ENCODE results near the gene ASB18.

DNA sequence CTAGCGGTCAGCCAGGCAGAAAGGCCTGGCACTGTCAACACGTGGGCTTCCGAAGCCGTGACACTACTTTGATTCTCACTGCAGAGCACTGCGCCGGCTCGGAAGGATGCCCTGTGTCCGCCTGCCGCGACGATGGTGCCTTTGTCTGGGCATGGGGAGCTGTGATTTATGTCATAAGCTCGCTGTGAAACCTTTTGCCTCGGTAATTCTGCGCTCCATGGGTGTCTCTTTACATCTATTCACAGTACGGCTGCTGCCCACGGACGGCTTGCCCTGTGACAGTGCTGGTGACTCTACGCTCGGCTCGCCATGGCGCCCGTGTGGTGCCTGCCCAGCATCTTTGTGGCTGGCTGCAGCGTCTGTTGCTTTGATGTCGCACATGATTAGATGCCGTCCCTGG lies 52.9 kb downstream of the ASB18 start:
- TF ChIP-seq, protein P1, sequence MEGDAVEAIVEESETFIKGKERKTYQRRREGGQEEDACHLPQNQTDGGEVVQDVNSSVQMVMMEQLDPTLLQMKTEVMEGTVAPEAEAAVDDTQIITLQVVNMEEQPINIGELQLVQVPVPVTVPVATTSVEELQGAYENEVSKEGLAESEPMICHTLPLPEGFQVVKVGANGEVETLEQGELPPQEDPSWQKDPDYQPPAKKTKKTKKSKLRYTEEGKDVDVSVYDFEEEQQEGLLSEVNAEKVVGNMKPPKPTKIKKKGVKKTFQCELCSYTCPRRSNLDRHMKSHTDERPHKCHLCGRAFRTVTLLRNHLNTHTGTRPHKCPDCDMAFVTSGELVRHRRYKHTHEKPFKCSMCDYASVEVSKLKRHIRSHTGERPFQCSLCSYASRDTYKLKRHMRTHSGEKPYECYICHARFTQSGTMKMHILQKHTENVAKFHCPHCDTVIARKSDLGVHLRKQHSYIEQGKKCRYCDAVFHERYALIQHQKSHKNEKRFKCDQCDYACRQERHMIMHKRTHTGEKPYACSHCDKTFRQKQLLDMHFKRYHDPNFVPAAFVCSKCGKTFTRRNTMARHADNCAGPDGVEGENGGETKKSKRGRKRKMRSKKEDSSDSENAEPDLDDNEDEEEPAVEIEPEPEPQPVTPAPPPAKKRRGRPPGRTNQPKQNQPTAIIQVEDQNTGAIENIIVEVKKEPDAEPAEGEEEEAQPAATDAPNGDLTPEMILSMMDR (IDR thresholded peaks at IDR 0.05 in 8 of 11, conservative IDR thresholded peaks at IDR 0.05 in 3 of 11), result no peak
- TF ChIP-seq POLR2AphosphoS5 (IDR thresholded peaks at IDR 0.05), result no peak
